Smooth muscle cell (in vitro differentiated cells): ENCODE measurements around the gene ADAMTS18. TPM values are rescaled to one million over a fixed set of nuclear protein-coding genes. Genes with fewer than 3 reads are reported as not detected.

Experiments
- DNase-seq: peaks from one replicate; lab custom pipeline; 2025; ENCODE audit not compliant: unreplicated experiment; lab: John Stamatoyannopoulos, UW
- H2AFZ ChIP-seq: fragments of 200-600 bp; sonication (generic); 2 replicates; pipeline ENCODE4 v1.6.0; 2016; ENCODE audit warnings: antibody characterized with exemption, low read depth, mild to moderate bottlenecking
- H3F3A ChIP-seq: fragments of 200-600 bp; sonication (generic); 2 replicates; pipeline ENCODE4 v1.6.0; 2017; ENCODE audit warnings: antibody characterized with exemption, low read depth
- H3K27ac ChIP-seq: fragments of 200-600 bp; sonication (generic); 2 replicates; pipeline ENCODE4 v1.5.1; 2016; ENCODE audit warnings: low read depth, mild to moderate bottlenecking
- H3K27me3 ChIP-seq: fragments of 200-600 bp; sonication (generic); 2 replicates; pipeline ENCODE4 v1.6.1; 2016; ENCODE audit warnings: low read depth, mild to moderate bottlenecking
- H3K36me3 ChIP-seq: fragments of 200-600 bp; sonication (generic); 2 replicates; pipeline ENCODE4 v1.5.1; 2016; ENCODE audit warnings: low read depth
- H3K4me1 ChIP-seq: fragments of 200-600 bp; sonication (generic); 2 replicates; pipeline ENCODE4 v1.5.1; 2016; ENCODE audit warnings: low read depth
- H3K4me2 ChIP-seq: fragments of 200-600 bp; sonication (generic); 2 replicates; pipeline ENCODE4 v1.6.0; 2016; ENCODE audit warnings: mild to moderate bottlenecking
- H3K4me3 ChIP-seq: fragments of 200-600 bp; sonication (generic); 2 replicates; pipeline ENCODE4 v1.5.1; 2016; ENCODE audit warnings: mild to moderate bottlenecking
- H3K79me2 ChIP-seq: fragments of 200-600 bp; sonication (generic); 2 replicates; pipeline ENCODE4 v1.6.0; 2016; ENCODE audit warnings: low read depth, mild to moderate bottlenecking
- H3K9ac ChIP-seq: fragments of 200-600 bp; sonication (generic); 2 replicates; pipeline ENCODE4 v1.6.0; 2016; ENCODE audit warnings: low read depth
- H3K9me3 ChIP-seq: fragments of 200-600 bp; sonication (generic); replicated peaks from 2 replicates; pipeline ENCODE4 v1.5.1; 2016; ENCODE audit warnings: low read depth
- H4K20me1 ChIP-seq: fragments of 200-600 bp; sonication (generic); 2 replicates; pipeline ENCODE4 v1.6.0; 2016; ENCODE audit warnings: low read depth
- CTCF ChIP-seq: fragments of 200-600 bp; sonication (generic); IDR thresholded peaks from 2 replicates; pipeline ENCODE4 v1.5.1; 2017; ENCODE audit warnings: borderline replicate concordance, mild to moderate bottlenecking, antibody characterized with exemption; ENCODE audit not compliant: insufficient read depth, poor library complexity, severe bottlenecking
- WGBS: methylation state at CpG from one replicate; pipeline ENCODE4 v1.1.7; 2016; ENCODE audit warnings: low lambda C conversion rate; 5-methylcytosine and 5-hydroxymethylcytosine counted together
- polyA plus RNA-seq: library from polyadenylated mRNA; unstranded; fragments of >200 nt; fragmentation: Nextera tagmentation; extraction: Ambion mirVana; gene quantifications from 2 replicates; pipeline ENCODE4 v1.2.1, GENCODE V29; 2016
- total RNA-seq: library from RNA; depleted of rRNA; stranded (reverse); fragments of >200 nt; gene quantifications from 2 replicates; pipeline ENCODE4 v1.2.3, GENCODE V29; 2014

Gene ADAMTS18
- total and polyA plus RNA-seq, 2 experiments from 2014 or later, result 0.05 to 4.4 TPM

- H3K27me3 ChIP-seq, result no peaks in the 10 kb centered on the region
- H3K4me3 ChIP-seq, result no peak overlapping the region
- no peak overlapping the region for H3K9ac ChIP-seq
- TF ChIP-seq CTCF, result no peak
- no peaks in the 10 kb centered on the region for H3K79me2 ChIP-seq
- H2AFZ ChIP-seq, result no peak overlapping the region
- DNase-seq, result no peak
- 74% methylated on average over 5 of the region's 5 CpGs for WGBS
- no peaks in the 10 kb centered on the region for H3K9me3 ChIP-seq
- H3K27ac ChIP-seq, result peak overlapping the region; percentile 55
- H3K4me2 ChIP-seq, result no peak overlapping the region
- no peaks in the 10 kb centered on the region for H3K36me3 ChIP-seq
- peaks cover 9% of the 10 kb centered on the region for H3F3A ChIP-seq
- H4K20me1 ChIP-seq, result no peaks in the 10 kb centered on the region
- H3K4me1 ChIP-seq, result no peaks in the 10 kb centered on the region
Observed at GRCh38 chr16:77297996-77298395, 136.8 kb downstream of the ADAMTS18 start.

GRCh38 chr16:77295896-77296295 lies 138.9 kb downstream of the ADAMTS18 start:
- Histone ChIP-seq H3K27ac (no peak overlapping the region), H3K9ac (no peak overlapping the region), H3K4me1 (no peaks in the 10 kb centered on the region), H2AFZ (no peak overlapping the region), H3K36me3 (no peaks in the 10 kb centered on the region), H3K4me3 (no peak overlapping the region), H3K27me3 (no peaks in the 10 kb centered on the region), H3K4me2 (no peak overlapping the region), H3K9me3 (no peaks in the 10 kb centered on the region), H3F3A (peaks cover 9% of the 10 kb centered on the region), H3K79me2 (no peaks in the 10 kb centered on the region), H4K20me1 (no peaks in the 10 kb centered on the region)
- 90% methylated on average over 3 of the region's 3 CpGs for WGBS
- TF ChIP-seq CTCF, result no peak
- no peak for DNase-seq

GRCh38 chr16:77290451-77291115 lies 144.3 kb downstream of the ADAMTS18 start:
- H4K20me1 ChIP-seq, result no peaks in the 10 kb centered on the region
- H3K36me3 ChIP-seq, result no peaks in the 10 kb centered on the region
- H3F3A ChIP-seq, result peaks cover 16% of the 10 kb centered on the region
- DNase-seq, result no peak
- no peak overlapping the region for H3K9ac ChIP-seq
- H3K27me3 ChIP-seq, result no peaks in the 10 kb centered on the region
- H3K4me1 ChIP-seq, result peaks cover 9% of the 10 kb centered on the region
- H3K27ac ChIP-seq, result peak overlapping the region; percentile 86
- no peaks in the 10 kb centered on the region for H3K79me2 ChIP-seq
- H3K9me3 ChIP-seq, result no peaks in the 10 kb centered on the region
- no peak for TF ChIP-seq CTCF
- peak overlapping the region; percentile 38 for H3K4me2 ChIP-seq
- no peak overlapping the region for H2AFZ ChIP-seq
- WGBS, result 66% methylated on average over 10 of the region's 10 CpGs
- no peak overlapping the region for H3K4me3 ChIP-seq

GRCh38 chr16:77289331-77289809 lies 145.5 kb downstream of the ADAMTS18 start:
- Histone ChIP-seq H3F3A (peaks cover 16% of the 10 kb centered on the region), H3K4me2 (peak overlapping the region; percentile 38), H3K4me3 (no peak overlapping the region), H3K9ac (peak overlapping the region; percentile 24), H3K79me2 (no peaks in the 10 kb centered on the region), H3K27me3 (no peaks in the 10 kb centered on the region), H4K20me1 (no peaks in the 10 kb centered on the region), H3K36me3 (no peaks in the 10 kb centered on the region), H2AFZ (no peak overlapping the region), H3K9me3 (no peaks in the 10 kb centered on the region), H3K4me1 (peaks cover 9% of the 10 kb centered on the region), H3K27ac (peak overlapping the region; percentile 86)
- WGBS, result 13% methylated on average over 2 of the region's 2 CpGs
- DNase-seq, result no peak
- TF ChIP-seq CTCF, result no peak
